ELR (cell line): ENCODE data around the gene NTNG1.

Source experiments
- DNase-seq: peaks from one replicate; pipeline ENCODE4 v3.0.0-alpha.2; 2015; ENCODE audit warnings: low read depth

Gene NTNG1

DNA sequence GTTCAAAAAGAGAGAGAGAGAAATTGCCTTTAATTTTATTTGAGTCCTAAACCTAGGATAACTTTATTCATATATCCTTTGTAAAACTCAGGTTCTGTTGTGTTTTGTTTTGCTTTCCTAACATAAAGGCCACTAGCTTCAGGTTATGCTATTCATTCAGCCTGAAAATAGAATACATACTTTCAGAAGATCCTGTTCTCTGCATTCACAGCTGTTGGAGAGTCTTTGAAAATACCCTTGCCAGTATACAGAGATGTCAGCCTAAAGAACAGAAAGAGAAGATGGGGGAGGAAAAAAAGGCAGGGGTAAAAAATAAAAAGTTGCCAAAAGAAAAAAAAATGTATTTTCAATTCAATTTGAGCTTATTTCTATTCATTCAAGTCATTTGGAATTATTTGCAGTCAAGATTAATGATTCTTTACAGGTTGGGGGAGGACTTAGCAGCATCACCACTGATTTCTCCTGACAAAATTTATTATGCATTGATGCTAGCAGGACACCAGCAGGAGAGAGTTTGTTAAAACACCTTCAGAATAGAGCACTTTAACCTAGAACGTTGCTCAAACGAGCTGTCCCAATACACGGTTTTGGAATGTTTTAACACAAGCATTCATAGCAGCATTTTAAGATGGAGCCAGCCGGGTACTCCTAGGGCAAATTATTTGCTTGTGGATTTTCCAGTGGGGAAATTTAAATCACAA lies 318.5 kb downstream of the NTNG1 start:
- DNase-seq, result no peak

DNA sequence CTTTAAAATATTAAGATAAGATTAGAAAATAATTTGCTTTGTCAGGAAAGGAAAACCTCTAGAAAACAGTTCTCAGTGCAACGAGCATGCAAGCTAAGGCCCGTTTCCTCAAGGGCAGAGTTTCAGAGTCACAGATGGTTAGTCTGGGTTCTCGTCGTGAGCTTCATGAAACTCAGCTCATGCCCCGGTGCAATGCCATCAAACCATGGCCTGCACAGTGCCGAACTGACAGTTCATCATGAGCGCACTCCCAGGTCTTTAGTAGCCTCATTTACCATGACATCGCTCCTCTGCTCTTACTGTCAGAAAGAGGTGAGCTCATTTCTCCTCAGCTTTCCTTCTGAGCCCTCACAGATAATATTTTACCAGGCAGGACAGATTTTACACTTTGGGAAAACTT lies 319.2 kb downstream of the NTNG1 start:
- DNase-seq, result no peak

DNA sequence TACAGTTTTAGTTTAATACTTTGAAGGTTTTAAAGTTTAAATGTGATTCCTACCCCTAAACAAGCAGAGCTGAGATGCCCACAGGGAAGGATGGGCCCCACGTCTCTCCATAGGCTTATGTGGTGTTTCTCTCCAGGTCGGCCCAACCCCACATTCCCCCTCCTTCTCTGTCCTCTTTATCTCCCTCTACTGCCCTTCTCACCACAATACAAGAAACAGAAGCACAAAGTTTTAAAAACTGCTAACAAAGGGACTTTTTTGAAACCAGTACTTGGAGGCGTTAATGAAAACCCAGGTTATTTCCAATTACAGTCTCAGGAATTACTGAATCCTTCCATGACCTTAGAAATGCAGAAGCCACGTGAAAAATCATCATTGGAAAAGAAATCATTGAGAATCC lies 324.0 kb downstream of the NTNG1 start:
- peak; percentile 4 for DNase-seq

DNA sequence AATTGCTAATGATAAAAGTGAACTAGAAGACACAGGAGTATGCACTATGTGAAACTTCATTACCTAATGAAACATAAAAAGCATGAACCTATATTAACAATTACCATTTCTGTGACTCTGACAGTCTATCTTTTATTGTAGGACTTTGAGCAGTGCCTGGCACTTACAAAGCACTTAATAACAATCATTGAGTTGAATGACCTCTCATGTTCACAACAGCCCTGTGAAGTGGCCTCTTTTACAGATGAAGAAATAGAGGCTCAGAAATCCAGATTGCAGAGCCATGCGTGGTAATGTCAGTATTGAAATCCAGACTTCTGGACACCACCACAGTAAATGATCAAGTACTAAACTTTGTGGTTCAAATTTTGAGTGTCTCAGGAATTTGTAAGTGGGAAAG lies 326.4 kb downstream of the NTNG1 start:
- no peak for DNase-seq

DNA sequence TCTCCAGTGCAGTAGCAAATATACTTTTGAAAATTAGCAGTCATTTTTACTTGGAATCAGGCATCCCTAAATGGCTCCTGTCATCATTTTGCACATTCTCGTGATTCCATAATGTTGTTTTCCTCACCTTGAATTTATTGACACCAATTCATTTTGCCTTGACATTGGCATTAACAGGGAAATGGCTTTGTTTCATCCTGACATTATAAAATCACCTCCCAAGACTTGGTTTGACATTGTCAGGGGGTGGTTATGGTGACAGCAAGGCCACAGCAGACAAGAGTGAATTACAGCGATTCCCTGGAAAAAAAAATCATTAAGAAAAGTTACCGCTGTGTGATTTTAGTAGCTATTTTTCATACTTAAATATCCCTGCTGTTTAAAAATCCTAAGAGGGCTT lies 327.0 kb downstream of the NTNG1 start:
- no peak for DNase-seq

DNA sequence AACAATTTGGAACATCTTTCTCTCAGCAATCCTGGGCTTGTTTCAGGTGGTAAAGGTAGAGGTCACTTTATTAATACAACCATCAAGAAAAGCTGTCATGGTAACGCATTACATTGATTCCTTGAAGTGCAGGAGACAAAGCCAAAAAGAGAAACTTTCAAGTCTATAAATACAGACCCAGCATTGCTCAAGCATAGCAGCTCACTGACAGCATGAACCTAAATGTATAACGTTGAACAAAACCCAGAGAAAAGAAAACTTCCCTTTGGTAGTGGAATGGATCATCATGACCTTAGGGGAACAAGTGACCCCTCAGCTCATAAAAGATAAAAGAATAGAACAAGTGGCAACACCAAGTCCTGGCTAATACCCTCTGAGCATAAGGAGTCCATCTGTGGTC lies 332.2 kb downstream of the NTNG1 start:
- no peak for DNase-seq

DNA sequence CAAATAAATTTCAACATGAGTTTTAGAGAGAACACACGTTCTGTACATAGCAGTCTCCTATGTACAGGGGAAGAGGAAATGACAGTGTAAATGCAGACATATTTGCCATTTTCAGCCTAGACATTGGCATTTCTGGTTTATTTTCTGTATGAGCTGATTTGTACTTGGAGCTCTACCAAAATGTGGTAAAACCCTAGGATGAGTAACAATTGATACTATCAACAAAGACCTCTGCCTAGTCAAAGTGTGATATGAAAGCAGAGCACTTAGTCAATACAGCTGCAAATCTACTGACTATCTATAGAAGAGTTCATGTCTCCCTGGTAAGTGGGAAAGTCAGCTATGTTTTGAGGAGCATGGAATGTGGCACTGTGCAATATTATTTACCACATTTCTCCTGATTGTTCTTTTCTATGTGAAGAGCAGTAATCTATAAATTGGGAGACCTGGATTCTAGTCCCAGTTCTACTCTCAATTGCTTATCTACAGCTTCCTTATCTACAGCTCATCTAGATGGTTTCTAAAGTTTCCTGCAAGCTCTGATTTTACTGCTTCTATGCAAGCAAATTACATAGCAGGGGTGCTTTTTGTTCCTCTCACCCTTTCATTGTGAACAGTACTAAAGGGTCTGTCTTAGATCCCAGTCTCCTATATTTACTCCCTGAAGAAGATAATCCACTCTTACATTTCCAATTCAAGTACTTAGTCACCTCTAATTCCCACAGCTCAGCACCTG lies 334.2 kb downstream of the NTNG1 start:
- peak; percentile 11 for DNase-seq

DNA sequence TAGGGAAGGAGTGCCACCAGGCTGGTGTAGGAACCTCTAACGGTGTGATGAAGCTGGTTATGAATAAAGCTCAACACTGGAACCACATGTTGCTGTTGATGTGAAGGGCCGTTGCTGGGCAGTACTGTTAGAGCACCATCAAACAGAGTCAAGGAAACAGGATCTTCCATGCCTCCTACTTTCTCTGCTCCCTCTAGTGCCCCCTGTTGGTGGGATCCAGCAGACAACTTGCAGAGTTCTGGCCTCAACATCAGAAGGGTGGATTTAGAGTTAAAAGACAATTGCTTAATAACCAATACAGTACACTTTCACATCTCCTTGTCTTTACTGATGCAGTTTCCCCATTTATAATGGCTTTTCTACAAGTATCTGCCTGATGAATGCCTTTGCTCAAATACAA lies 336.4 kb downstream of the NTNG1 start:
- DNase-seq, result no peak

DNA sequence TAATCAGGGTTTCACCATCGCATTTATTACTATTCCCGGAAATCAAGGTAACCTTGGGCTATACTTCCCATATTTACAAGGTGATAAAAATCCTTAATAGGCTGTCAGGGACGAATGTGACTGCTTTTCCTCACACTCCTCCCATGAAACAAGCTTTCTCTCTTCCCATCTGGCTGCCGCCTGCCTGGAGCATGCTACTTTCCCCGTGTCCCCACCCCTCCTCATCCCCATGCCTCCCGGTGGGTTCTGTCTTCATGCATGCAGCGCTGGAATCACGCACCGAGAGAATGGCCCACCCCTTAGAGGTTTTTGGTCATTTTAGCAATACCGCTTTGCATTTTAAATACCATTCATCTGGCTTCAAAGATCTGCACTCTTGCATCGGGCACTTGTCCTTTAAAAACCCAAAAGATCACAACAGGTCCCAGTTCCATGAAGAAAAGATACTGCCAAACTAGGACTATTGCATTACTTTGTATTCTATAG lies 339.1 kb downstream of the NTNG1 start:
- no peak for DNase-seq

DNA sequence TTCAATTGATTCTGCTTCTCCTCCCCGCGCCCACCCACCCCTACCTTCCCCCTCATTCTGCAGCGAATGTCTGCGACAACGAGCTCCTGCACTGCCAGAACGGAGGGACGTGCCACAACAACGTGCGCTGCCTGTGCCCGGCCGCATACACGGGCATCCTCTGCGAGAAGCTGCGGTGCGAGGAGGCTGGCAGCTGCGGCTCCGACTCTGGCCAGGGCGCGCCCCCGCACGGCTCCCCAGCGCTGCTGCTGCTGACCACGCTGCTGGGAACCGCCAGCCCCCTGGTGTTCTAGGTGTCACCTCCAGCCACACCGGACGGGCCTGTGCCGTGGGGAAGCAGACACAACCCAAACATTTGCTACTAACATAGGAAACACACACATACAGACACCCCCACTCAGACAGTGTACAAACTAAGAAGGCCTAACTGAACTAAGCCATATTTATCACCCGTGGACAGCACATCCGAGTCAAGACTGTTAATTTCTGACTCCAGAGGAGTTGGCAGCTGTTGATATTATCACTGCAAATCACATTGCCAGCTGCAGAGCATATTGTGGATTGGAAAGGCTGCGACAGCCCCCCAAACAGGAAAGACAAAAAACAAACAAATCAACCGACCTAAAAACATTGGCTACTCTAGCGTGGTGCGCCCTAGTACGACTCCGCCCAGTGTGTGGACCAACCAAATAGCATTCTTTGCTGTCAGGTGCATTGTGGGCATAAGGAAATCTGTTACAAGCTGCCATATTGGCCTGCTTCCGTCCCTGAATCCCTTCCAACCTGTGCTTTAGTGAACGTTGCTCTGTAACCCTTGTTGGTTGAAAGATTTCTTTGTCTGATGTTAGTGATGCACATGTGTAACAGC lies 339.9 kb downstream of the NTNG1 start:
- DNase-seq, result peak; percentile 16

DNA sequence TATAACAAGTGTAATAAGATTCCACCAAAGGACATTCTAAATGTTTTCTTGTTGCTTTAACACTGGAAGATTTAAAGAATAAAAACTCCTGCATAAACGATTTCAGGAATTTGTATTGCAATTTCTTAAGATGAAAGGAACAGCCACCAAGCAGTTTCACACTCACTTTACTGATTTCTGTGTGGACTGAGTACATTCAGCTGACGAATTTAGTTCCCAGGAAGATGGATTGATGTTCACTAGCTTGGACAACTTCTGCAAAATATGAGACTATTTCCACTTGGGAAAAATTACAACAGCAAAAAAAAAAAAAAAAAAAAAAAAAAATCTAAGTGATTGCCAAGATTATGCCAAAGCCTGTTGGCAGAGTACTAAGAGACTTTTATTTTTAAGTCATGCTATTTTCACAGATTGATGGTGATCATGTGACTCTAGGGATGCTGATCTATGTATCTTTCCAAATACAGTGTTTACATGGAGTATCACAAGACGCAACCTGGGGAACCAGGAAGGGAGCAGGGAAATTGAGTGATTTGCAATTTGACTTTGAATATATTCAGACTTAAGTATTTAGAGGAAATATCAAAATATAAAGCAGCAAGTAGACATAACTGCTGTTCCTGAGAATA lies 341.0 kb downstream of the NTNG1 start:
- no peak for DNase-seq

DNA sequence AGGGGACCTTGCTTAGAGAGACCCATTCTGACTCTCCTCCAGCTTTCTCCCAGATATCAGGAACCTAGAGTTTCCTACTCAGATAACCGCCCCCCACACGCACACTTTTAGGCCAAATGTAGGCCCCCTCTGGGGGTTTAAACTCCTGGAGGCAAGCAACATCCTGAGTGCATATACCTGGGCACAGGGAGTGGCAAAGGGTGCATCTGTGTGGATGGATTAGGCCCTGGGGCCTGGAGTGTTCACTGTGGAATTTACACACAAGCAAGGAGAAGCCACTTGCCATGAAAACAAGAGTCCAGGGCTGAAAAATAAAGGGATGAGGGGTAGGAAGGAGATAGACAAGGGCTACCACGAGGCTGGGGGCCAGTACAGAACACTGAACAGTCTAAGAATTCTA lies 343.1 kb downstream of the NTNG1 start:
- DNase-seq, result no peak

DNA sequence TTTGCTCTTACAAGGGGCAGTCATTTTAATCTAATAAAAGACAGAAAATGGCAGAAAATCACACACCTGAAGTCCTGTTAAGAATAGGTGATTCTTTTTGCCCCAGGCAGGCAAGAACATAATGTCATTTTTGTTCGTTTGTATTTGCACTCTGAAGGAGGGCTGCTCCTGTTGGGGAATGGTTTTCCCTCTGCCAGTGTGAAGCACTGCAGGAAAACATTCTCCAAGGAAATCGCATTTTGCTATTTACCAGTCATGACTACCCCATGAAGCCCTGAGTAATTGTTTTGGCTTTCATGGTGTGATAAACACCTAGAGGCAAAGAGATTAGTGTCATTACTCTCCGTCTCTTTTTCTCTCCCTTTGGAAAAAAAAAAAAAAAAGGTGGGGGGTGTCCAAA lies 345.5 kb downstream of the NTNG1 start:
- DNase-seq, result no peak

DNA sequence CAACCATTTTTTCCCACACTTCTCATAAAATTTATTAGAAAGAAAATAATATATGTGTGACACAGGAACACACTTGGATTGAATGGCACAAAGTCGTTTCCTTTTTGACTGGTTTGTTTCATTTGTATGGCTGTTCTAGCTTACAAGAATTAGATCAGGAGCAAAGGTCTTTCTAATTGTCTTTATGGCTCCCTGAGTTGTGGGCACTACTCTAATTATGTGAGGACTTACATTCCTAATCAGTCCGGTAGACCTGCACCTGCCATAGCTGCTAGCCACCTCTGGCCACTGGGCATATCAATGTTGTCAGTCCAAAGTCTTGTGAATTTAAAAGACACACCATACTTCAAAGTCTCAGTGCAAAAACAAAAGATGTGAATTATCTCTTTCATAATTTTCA lies 346.7 kb downstream of the NTNG1 start:
- DNase-seq, result no peak

DNA sequence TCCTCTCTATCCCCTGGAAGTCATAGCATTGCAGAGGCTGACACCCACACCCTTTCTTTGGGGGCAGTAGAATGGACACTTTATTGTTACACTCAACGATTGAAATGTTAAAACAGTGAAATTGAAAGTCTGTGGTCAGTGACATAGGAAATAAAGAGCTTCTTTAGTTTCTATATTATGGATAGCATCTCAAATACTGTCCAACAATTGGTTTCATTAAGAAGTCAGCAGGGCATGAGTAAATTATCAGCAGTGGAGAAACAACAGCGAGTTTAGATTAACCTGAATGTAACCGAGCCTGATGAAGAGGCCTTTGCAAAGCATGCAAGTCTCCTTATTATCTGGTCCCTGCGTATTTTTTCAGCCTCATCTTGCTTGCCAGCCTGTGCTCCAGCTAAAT lies 350.7 kb downstream of the NTNG1 start:
- DNase-seq, result no peak

DNA sequence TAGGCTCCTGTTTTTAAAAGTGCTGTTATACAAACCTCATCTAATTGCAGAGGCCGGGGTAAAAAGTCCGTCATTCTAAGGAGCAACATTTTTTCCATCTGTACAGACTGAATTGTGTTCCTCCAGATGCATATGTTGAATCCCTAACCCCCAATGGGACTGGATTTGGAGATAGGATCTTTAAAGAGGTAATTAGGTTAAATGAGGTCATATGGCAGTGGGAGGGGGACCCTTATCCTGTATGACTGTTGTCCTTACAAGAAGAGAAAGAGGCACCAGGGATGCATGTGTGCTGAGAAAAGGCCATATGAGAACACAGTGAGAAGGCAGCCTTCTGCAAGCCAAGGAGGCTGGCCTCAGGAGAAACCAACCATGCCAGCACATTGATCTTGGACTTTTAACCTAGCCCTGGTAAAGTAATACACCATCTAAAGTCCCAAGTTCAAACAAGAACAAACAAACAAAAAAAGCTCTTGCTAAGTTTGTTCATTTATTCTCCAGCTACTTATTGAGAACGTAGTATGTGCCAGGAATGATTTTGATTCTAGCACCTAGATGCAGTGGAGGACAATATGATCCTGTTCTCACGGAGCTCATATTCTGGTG lies 352.4 kb downstream of the NTNG1 start:
- DNase-seq, result no peak

DNA sequence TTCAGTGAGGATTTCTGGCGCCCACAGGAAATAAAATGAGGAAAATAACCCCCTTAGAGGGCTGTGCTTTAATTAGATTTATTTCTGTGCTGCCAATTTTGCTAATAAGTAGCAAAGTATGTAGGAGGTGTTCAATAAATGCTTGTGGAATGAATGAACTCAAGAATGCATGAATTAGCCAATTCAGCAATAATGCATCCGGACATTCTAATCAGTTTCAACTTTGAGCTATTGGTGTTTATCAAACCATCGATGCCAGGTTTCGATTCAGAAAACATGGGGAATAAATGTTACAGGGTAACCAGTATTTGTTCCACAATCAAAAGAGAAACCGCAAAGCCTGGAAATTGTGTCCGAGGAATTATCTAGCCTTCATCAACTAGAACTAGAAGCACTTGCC lies 353.2 kb downstream of the NTNG1 start:
- no peak for DNase-seq

DNA sequence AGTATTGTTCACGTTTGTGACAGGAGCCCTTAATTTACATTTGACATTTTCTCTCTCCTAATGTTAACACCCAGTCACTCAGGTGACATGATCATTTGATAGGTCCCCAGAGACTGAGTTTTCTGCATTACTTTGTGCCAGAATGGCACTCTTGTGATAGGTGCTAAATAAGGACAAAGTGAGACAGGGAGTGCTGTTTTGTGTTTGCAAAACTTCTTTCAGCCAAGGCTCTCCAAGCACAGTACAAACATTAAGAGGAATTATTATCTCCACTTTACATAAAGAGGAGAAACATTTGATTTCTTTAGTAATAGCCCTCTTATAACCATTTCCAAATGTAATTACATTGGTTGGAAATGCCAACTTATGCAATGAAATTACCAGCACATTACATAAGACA lies 355.2 kb downstream of the NTNG1 start:
- DNase-seq, result no peak

DNA sequence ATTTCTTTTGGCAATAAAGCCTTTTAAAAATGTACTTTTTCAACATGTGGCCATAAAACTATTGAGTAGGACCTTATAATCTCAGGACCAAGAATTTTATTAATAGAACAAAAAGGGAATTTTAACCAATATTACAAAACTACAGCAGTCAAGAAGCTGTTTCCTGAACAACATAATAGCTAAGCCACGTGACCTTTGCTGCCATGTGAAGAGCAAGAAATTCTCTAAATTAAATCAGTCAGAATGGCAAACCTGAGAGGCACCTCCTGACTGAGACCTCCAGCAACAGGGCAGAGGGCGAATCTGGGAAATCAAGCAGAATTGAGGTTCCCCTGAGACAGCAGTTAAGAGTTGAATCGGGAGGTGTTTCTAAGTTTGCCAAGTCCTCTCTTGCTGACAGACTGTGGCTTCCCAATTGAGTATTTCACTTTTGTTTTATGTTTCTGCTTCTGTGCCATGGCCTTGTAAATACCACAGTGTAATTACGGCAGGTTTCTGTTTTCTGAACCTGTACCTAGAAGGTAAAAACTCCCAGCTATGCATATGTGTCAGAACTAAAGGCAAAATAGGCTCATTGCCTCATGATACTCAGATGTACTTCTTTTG lies 358.4 kb downstream of the NTNG1 start:
- no peak for DNase-seq

DNA sequence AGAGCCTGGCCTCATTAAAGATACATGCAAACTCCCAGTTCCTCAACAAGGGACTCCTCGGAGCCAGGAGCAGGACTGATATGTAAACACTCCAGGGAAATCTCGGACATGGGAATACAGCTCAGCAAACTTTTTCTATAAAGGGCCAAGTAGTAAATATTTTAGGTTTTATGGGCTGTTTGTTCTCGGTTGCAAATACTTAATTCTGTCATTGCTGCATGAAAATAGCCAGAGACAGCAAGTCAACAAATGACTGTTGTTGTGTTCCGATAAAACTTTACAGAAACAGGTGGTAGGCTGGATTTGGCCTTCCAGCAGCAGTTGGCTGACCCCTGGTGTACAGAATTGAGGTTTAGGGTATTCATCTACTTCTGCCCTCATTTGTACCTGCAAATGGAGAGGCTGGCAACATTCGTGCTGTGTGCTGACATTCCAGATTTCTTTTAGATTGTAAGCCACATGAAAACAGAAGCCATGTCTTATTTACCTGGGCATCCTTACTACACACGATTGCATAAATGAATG lies 360.3 kb downstream of the NTNG1 start:
- DNase-seq, result no peak

DNA sequence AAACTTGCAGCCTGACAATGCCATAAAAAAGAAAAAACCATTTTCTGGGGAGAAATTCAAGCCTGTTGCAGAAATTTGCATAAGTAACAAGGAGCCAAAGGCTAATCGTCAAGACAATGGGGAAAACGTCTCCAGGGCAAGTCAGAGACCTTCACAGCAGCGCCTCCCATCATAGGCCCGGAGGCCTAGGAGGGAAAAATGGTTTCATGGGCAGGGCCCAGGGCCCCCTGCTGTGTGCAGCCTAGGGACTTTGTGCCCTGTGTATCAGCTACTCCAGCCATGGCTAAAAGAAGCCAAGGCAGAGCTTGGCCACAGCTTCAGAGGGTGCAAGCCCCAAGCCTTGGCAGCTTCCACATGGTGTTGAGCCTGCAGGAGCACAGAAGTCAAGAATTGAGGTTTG lies 369.5 kb downstream of the NTNG1 start:
- DNase-seq, result no peak
